Esophagus squamous epithelium (tissue), 4 donors: ENCODE results near the gene CD200.

Experiments
- POLR2A ChIP-seq, 4 donors: fragments of 450-650 bp; IDR thresholded peaks; one replicate each; pipeline ENCODE4 v1.6.1; 2017; ENCODE audit warnings: antibody characterized with exemption in 4 of 4, mild to moderate bottlenecking in 4 of 4, moderate library complexity in 3 of 4
- TF ChIP-seq, protein P1 (sequence below), 6 experiments: fragments of 450-650 bp in 4 of 6; fragments of 200-600 bp in 2 of 6; sonication (generic) in 2 of 6; IDR thresholded peaks; one replicate each; pipeline ENCODE4 v1.5.1; 2016 to 2019; ENCODE audit warnings: antibody characterized with exemption in 6 of 6, mild to moderate bottlenecking in 4 of 6, moderate library complexity in 4 of 6

DNA sequence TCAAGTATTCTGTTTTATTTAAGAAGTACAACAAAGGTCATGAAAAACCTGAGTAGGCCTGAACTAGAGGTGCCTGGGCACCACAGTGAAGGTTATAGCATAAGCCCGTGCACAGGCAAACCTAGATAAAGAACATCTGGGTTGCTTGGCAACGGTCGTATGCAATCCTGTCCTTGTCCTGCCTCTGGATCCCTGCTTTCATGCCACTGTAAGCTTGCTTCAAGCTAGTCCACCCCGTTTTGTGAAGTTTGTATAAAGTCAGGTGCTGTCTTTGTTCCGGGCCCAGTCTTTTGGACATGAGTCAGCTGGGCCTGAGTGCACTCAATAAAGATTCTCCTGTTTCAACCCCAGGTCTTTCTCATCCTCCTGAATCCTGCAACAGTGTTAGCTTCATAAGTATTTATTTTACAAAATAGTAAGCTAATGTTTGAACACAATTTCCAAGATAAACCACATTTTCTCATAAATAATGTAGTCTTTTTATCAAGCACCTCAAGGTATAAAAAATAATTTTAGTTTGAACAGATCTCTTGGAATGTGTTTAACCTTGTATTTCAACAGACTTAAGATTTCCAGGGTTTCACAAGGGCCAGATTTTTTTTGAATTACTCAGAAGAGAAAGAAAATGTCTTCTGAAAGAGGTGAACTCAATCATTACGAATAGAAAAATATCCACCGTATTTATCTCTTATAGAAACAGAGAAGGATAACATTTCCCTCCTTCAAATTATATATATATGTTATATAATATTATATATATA lies 24.6 kb upstream of the CD200 start:
- TF ChIP-seq, protein P1, sequence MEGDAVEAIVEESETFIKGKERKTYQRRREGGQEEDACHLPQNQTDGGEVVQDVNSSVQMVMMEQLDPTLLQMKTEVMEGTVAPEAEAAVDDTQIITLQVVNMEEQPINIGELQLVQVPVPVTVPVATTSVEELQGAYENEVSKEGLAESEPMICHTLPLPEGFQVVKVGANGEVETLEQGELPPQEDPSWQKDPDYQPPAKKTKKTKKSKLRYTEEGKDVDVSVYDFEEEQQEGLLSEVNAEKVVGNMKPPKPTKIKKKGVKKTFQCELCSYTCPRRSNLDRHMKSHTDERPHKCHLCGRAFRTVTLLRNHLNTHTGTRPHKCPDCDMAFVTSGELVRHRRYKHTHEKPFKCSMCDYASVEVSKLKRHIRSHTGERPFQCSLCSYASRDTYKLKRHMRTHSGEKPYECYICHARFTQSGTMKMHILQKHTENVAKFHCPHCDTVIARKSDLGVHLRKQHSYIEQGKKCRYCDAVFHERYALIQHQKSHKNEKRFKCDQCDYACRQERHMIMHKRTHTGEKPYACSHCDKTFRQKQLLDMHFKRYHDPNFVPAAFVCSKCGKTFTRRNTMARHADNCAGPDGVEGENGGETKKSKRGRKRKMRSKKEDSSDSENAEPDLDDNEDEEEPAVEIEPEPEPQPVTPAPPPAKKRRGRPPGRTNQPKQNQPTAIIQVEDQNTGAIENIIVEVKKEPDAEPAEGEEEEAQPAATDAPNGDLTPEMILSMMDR (IDR thresholded peaks at IDR 0.05): no peak
- no peak for TF ChIP-seq POLR2A (IDR thresholded peaks at IDR 0.05)
